Measurements from ENCODE around the gene SIX1.

The SIX1 gene

DNA sequence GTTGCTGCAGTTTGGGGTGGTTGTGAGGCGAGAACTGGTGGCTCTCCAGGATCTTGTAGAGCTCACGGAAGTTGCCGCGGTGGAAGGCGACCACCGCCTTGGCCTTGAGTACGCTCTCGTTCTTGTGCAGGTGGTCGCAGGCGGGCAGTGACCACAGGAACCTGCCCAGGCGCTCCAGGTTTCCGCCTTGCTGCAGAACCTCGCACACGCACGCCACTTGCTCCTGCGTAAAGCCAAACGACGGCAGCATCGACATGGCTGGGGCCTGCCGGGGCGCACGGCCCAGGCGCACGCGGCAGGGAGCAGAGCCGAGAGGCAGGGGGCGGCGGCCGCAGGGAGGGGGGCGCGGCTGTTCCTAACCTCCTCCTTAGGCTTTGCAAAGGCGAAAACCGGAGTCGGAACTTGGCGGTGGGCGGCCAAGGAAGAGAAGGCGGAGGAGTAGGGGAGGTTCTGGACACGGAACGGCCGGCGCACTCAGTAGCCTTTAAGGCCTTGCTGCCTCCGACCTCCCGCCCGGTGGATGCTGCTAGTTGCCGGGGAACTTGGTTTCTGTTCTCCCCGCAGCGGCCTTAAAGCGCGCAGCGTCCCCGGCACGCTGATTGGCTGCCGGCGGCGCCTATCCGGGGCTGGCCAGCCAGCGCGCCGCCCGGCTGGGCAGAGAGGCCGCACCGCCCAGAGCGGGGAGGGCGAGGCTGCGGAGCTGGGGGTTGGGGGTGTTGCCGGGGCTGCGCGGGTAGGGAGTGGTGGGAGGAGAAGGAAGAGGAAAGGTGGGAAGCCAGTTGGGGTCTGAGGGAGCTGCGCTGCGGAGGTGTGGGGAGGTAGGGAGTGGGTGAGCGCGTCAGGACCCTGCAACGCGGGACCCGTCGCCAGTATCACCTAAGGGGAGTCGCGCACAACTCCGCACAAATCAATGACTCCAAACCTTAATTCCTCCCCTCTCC is at the start of gene SIX1 (continued):
- TF ChIP-seq ZNF19 (tag by site-specific recombination; IDR thresholded peaks at IDR 0.05; ENCODE audit: low read depth), result no peak
- no peak for TF ChIP-seq ZNF707 (tag by site-specific recombination; IDR thresholded peaks at IDR 0.05)
- peak; percentile 86 for TF ChIP-seq ZIC2 (tag by site-specific recombination; IDR thresholded peaks at IDR 0.05)
- no peak for TF ChIP-seq ZNF513 (tag by site-specific recombination; IDR thresholded peaks at IDR 0.05)
- TF ChIP-seq PBX3 (CRISPR knock-in tag; IDR thresholded peaks at IDR 0.05), result no peak; the same call in none of the 2 replicates
- no peak; the same call in 1 of the 2 replicates for TF ChIP-seq ZNF2 (tag by site-specific recombination; IDR thresholded peaks at IDR 0.05)
- TF ChIP-seq ZNF623 (tag by site-specific recombination; IDR thresholded peaks at IDR 0.05), result no peak
- TF ChIP-seq EGR2 (tag by site-specific recombination; IDR thresholded peaks at IDR 0.05; ENCODE audit: low read depth), result peak; percentile 94
- TF ChIP-seq, protein P1, sequence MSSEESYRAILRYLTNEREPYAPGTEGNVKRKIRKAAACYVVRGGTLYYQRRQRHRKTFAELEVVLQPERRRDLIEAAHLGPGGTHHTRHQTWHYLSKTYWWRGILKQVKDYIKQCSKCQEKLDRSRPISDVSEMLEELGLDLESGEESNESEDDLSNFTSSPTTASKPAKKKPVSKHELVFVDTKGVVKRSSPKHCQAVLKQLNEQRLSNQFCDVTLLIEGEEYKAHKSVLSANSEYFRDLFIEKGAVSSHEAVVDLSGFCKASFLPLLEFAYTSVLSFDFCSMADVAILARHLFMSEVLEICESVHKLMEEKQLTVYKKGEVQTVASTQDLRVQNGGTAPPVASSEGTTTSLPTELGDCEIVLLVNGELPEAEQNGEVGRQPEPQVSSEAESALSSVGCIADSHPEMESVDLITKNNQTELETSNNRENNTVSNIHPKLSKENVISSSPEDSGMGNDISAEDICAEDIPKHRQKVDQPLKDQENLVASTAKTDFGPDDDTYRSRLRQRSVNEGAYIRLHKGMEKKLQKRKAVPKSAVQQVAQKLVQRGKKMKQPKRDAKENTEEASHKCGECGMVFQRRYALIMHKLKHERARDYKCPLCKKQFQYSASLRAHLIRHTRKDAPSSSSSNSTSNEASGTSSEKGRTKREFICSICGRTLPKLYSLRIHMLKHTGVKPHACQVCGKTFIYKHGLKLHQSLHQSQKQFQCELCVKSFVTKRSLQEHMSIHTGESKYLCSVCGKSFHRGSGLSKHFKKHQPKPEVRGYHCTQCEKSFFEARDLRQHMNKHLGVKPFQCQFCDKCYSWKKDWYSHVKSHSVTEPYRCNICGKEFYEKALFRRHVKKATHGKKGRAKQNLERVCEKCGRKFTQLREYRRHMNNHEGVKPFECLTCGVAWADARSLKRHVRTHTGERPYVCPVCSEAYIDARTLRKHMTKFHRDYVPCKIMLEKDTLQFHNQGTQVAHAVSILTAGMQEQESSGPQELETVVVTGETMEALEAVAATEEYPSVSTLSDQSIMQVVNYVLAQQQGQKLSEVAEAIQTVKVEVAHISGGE (tag by site-specific recombination; conservative IDR thresholded peaks at IDR 0.05; ENCODE audit: low read depth), result peak; percentile 39; the same call in 1 of the 2 replicates
- TF ChIP-seq, protein P2, sequence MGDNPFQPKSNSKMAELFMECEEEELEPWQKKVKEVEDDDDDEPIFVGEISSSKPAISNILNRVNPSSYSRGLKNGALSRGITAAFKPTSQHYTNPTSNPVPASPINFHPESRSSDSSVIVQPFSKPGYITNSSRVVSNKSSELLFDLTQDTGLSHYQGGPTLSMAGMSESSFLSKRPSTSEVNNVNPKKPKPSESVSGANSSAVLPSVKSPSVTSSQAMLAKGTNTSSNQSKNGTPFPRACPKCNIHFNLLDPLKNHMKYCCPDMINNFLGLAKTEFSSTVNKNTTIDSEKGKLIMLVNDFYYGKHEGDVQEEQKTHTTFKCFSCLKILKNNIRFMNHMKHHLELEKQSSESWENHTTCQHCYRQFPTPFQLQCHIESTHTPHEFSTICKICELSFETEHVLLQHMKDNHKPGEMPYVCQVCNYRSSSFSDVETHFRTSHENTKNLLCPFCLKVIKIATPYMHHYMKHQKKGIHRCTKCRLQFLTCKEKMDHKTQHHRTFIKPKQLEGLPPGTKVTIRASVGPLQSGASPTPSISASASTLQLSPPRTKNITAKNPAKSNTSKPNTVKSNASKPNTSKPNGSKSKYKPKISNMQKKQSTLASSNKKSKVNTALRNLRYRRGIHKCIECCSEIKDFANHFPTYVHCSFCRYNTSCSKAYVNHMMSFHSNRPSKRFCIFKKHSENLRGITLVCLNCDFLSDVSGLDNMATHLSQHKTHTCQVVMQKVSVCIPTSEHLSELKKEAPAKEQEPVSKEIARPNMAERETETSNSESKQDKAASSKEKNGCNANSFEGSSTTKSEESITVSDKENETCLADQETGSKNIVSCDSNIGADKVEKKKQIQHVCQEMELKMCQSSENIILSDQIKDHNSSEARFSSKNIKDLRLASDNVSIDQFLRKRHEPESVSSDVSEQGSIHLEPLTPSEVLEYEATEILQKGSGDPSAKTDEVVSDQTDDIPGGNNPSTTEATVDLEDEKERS (tag by site-specific recombination; IDR thresholded peaks at IDR 0.05), result no peak
- TF ChIP-seq ZNF660 (tag by site-specific recombination; IDR thresholded peaks at IDR 0.05), result peak; percentile 71
- no peak for TF ChIP-seq ZNF544 (tag by site-specific recombination; IDR thresholded peaks at IDR 0.05)
- no peak for TF ChIP-seq ZNF626 (tag by site-specific recombination; IDR thresholded peaks at IDR 0.05)
- TF ChIP-seq, protein P3, sequence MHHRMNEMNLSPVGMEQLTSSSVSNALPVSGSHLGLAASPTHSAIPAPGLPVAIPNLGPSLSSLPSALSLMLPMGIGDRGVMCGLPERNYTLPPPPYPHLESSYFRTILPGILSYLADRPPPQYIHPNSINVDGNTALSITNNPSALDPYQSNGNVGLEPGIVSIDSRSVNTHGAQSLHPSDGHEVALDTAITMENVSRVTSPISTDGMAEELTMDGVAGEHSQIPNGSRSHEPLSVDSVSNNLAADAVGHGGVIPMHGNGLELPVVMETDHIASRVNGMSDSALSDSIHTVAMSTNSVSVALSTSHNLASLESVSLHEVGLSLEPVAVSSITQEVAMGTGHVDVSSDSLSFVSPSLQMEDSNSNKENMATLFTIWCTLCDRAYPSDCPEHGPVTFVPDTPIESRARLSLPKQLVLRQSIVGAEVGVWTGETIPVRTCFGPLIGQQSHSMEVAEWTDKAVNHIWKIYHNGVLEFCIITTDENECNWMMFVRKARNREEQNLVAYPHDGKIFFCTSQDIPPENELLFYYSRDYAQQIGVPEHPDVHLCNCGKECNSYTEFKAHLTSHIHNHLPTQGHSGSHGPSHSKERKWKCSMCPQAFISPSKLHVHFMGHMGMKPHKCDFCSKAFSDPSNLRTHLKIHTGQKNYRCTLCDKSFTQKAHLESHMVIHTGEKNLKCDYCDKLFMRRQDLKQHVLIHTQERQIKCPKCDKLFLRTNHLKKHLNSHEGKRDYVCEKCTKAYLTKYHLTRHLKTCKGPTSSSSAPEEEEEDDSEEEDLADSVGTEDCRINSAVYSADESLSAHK (tag by site-specific recombination; IDR thresholded peaks at IDR 0.05), result no peak
- TF ChIP-seq, protein P4, sequence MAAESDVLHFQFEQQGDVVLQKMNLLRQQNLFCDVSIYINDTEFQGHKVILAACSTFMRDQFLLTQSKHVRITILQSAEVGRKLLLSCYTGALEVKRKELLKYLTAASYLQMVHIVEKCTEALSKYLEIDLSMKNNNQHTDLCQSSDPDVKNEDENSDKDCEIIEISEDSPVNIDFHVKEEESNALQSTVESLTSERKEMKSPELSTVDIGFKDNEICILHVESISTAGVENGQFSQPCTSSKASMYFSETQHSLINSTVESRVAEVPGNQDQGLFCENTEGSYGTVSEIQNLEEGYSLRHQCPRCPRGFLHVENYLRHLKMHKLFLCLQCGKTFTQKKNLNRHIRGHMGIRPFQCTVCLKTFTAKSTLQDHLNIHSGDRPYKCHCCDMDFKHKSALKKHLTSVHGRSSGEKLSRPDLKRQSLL (tag by site-specific recombination; IDR thresholded peaks at IDR 0.05), result no peak
- TF ChIP-seq ZNF692 (tag by site-specific recombination; IDR thresholded peaks at IDR 0.05), result no peak; the same call in 1 of the 2 replicates
- no peak for TF ChIP-seq ELK4 (IDR thresholded peaks at IDR 0.05; ENCODE audit: borderline replicate concordance, low read depth, low read length)
- no peak for TF ChIP-seq ZNF121 (tag by site-specific recombination; IDR thresholded peaks at IDR 0.05)
- no peak for TF ChIP-seq ZNF248 (tag by site-specific recombination; IDR thresholded peaks at IDR 0.05)
- TF ChIP-seq, protein P5, sequence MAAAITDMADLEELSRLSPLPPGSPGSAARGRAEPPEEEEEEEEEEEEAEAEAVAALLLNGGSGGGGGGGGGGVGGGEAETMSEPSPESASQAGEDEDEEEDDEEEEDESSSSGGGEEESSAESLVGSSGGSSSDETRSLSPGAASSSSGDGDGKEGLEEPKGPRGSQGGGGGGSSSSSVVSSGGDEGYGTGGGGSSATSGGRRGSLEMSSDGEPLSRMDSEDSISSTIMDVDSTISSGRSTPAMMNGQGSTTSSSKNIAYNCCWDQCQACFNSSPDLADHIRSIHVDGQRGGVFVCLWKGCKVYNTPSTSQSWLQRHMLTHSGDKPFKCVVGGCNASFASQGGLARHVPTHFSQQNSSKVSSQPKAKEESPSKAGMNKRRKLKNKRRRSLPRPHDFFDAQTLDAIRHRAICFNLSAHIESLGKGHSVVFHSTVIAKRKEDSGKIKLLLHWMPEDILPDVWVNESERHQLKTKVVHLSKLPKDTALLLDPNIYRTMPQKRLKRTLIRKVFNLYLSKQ (tag by site-specific recombination; IDR thresholded peaks at IDR 0.05; ENCODE audit: borderline replicate concordance), result no peak
